Retina (tissue), 1 donor: Measurements from ENCODE around the gene SHISA7.

ENCODE experiments used
- DNase-seq: peaks from one replicate; pipeline ENCODE4 v3.0.0-alpha.2; 2016

The SHISA7 gene

GRCh38 chr19:55482156-55482961 is 39.3 kb upstream of the SHISA7 start:
- no peak for DNase-seq

DNA sequence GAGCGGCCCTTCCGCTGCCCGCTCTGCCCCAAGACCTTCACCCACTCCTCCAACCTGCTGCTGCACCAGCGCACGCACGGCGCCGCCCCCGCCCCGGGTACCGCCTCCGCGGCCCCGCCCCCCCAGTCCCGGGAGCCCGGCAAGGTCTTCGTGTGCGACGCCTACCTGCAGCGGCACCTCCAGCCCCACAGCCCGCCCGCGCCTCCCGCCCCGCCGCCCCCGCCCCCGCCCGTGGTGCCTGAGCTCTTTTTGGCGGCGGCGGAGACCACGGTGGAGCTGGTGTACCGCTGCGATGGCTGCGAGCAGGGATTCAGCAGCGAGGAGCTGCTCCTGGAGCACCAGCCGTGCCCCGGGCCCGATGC is 38.7 kb upstream of the SHISA7 start:
- DNase-seq, result no peak

GRCh38 chr19:55481148-55481793 is 38.2 kb upstream of the SHISA7 start:
- DNase-seq, result no peak

DNA sequence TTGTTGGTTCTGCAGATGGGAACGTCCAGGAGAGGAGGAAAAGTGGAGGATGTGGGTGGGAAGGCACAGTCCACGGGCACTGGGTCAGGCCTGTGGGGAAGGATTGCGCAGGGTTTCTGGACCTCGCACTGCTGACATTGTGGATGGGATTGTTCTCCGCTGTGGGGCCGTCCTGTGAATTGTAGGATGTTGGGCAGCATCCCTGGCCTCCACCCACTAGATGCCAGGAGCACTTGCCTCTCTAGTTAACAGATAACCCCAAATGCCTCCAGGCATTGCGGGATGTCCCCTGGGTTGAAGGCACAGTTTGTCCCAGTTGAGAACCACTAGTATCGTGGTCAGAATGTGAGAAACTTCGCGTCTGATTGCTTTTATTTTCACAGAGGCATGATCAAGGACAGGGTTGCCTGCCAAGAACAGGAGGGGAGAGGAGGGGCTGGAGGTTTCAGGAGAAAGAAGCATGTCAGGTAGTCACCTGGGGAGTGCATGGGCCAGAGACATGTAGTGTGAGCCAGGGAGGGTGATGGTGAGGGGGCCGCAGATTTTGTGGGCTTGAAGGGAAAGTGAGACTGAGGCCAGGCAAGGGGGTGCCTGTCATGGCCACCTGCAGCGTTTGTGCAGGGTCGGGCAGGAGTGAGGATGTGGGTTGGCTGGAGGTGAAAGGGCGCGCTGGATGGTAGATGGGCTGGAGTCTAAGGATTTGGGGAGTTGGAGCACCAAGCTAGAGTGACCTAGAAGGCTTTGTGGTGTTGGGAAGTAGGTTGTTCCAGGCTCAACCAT is 36.5 kb upstream of the SHISA7 start:
- DNase-seq, result no peak

GRCh38 chr19:55479045-55479444 is 35.9 kb upstream of the SHISA7 start:
- no peak for DNase-seq

- no peak for DNase-seq
Measured at GRCh38 chr19:55478364-55478763, 35.3 kb upstream of the SHISA7 start.

DNA sequence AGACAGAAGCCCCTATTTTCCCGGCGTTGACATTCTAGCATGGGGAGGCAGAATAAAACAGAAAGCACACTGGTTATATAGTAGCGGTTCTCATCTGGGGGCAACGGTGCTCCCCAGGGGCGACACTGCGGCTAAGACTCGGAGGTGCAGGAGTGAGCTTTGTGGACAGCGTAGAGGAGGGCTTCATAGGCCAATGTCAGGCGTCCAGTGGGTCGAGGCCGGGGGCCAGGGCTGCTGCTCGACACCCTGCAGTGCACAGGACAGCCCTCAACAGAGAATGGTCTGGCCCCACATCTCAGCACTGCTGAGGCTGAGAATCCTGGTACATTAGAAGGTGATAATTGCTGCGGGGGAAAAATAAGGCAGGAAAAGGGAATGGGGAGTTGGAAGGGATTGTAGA is 34.8 kb upstream of the SHISA7 start:
- no peak for DNase-seq

- peak; percentile 98 for DNase-seq
Measured at GRCh38 chr19:55476100-55476775, 33.1 kb upstream of the SHISA7 start, which contains the start of gene ZNF628. Gene ZNF628, plus strand, starts transcription at chr19:55476617. Its CDS starts 3,294 bp downstream, at chr19:55479911.

GRCh38 chr19:55474269-55475265 is 31.5 kb upstream of the SHISA7 start:
- DNase-seq, result no peak

GRCh38 chr19:55473225-55474012 is 30.3 kb upstream of the SHISA7 start:
- no peak for DNase-seq

DNA sequence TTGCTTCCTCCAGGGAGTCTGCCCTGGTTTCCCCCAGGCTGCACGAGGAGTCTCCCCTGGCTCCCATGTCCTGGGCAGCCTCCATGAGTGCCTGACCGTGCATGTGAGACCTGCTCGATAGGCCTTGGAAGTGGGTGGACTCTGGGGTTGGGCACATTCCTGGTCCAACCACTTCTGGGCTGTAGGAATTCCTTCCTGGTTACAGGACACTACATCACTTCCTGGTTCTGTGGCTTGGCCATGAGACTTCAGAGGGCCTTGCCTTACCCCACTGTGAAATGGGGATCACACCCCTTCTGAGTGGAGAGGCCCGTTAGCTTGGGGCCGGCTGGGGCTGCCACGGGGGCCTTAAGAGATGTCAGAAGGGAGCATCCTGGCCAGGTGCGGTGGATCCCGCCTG is 29.4 kb upstream of the SHISA7 start:
- DNase-seq, result no peak

GRCh38 chr19:55471266-55471665 is 28.2 kb upstream of the SHISA7 start:
- DNase-seq, result no peak

DNA sequence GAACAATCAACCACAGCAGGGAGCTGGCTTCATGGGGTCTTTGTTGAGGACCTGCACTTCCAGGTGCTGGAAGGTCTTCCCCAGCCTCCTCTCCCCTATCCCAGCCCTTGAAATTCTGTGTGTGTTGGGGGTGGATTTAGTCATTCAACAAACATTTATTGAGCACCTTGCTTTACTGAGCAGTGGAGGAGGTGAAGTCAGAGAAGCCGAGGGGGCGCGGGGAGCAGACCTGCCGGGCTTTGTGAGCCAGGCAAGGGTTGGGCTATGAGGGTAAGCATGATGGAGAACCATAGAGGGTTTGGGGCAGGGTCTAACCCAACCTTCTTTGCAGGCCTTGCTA is 24.9 kb upstream of the SHISA7 start:
- DNase-seq, result no peak

DNA sequence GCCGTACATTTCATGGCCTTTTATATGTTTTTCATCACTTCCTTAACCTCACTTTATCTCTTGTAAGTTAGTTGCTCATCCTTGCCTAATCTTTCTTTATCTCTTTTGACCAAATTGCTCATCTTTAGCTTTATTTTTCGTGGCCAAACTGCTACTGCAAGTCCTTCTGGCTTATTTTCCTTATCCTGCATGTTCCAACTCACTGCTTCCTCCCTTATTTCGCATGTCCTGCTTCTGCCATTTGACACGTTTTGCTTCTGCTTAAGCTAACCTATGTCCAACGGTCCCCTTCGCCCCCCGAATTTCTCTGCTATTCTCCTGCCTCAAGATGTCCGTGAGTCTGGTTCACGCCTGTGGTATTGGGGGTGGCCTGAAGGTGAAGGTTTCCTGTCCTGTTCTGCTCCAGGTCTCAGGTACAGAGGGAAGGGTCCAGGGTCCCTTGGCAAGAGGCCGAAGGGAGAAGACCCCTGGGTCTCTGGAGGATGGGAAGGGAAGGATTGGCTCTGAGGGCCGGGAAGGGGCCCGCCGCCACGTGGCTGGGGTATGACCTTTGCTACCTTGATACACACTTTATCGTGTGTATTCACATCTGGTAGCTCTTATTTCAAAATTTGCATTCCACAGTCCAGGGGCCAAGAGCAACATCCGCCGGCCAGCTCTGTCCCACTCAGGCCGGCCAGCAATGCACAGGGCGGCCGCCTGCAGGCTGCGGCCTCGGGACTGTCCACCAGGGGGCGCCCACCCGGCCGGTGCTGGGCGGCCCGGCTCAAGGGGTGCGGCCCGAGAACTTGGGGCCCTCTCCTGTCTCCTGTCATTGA is 24.3 kb upstream of the SHISA7 start:
- DNase-seq, result peak; percentile 69

- DNase-seq, result no peak
Measured at GRCh38 chr19:55466241-55466614, 23.1 kb upstream of the SHISA7 start.

DNA sequence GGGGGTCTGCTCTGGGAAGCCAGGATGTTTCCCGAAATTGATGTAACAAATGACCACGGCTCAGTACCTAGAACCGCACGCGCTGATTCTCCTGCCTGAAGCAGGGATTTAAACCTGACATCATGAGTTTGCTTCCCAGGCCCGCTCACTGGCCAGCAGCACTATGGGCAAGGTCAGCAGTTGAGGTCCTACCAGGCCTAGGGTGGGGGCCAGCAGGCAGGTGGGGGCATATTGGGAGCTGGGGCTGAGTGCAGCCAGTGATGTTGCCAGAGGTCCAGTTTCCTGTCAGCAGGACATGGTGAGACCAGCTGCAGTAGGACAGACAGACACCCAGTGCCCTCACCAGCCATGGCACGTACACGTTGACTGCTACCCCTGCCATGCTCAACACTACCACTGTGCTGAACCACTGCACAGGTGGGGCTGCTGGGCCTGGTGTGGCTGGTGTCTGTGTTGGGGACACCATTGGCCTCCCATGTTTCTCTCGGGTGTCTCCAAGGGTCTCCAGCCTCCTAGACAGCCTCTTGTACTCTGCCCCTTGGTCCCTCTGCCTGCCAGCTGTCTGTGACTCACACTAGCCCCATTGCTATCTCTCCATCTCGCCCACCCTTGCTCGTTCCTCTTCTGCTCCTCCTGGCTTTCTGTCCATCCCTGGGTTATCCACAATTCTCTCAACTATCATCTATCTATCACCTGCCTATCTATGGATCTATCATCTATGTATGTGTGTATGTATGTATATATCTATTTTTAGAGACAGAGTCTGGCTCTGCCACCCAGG is 22.6 kb upstream of the SHISA7 start:
- DNase-seq, result no peak

DNA sequence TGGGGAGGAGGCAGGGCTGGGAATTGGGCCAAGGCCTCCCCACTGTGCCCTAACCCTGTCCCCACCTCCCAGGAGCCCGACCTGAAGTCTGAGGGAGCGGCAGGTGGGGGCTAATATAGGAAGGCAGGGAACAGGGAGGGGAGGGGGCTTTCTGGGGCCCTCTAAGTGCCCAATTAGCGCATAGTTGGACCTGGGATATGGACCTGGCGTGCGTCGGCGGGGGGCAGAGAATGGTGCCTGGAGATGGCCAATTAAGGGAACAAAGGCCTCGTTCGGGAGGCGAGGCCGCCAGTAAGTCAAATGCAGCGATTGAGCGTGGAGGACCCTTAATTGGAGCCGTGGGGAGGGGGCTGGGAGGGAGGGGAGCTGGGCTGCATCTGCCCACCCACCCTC is 21.6 kb upstream of the SHISA7 start, which contains the start of gene C19orf85:
TSS of gene C19orf85 (minus strand) at position 90 of the 393 bp plus-strand sequence. CDS start 197 bp downstream, outside the sequence.
- DNase-seq, result no peak

GRCh38 chr19:55464039-55464661 is 21.1 kb upstream of the SHISA7 start:
- no peak for DNase-seq

- DNase-seq, result no peak
Measured at GRCh38 chr19:55463583-55464031, 20.5 kb upstream of the SHISA7 start.
